Mammary epithelial cell (primary cell): ENCODE data around the gene TMEM132D.

ENCODE experiments used
- CTCF ChIP-seq, 2 donors: IDR thresholded peaks in 1 of 2; conservative IDR thresholded peaks in 1 of 2; 2 replicates each; pipeline ENCODE4 v1.5.1; 2011 to 2012; ENCODE audit warnings: inconsistent platforms in 2 of 2, low read length in 2 of 2, mild to moderate bottlenecking in 2 of 2, control low read depth in 1 of 2, low read depth in 1 of 2; ENCODE audit not compliant: insufficient read depth in 1 of 2; ENCODE audit errors: extremely low read depth in 1 of 2
- EZH2 ChIP-seq: IDR thresholded peaks from 2 replicates; pipeline ENCODE4 v1.6.1; 2012; ENCODE audit warnings: low read length, inconsistent platforms, borderline replicate concordance

DNA sequence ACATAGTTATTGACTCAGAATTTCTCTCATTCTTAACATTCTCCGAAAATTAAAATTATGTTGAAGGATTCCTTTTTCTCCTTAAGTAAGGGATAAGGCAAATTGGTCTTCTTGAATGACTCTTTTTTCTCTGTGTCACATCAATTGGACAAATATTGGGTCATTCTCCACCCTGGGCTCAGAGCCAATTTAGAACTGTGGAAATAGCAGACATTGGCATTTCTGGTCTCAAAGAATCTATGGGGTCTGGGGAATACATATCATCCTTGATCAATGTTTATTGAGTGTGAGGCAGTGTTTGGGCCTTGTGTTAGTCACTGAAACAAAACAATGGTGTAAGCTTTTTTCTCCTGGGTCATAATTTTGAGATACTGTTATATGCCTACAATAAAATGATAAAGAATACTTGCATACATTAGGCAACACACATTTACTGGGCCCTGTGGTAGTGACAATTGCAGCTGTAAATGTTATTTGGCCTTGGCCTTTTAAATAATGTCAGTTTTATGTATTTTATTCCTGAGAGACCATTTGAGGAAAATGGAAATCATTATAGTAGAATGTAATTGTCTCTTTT, 414.6 kb downstream of the TMEM132D start:
- no peak for TF ChIP-seq CTCF (conservative IDR thresholded peaks at IDR 0.05 in 1 of 2, IDR thresholded peaks at IDR 0.05 in 1 of 2; ENCODE audit: extremely low read depth in 1 of 2, insufficient read depth in 1 of 2, low read depth in 1 of 2, low read length in 2 of 2)
- no peak for TF ChIP-seq EZH2
